Activated T-cell treated with anti-CD3 and anti-CD28 coated beads for 1 hour (primary cell): ENCODE results near the gene TMEM223.
"Not testable (repeated sequence)": the region's sequence is repeated elsewhere in the genome, so short reads cannot be mapped to it uniquely, and the experiment has no call there.

Source experiments
- DNase-seq: peaks from one replicate; pipeline ENCODE4 v3.0.0-alpha.2; 2020; ENCODE audit warnings: low read depth

Gene TMEM223

GRCh38 chr11:62752994-62753735 is 38.6 kb downstream of the TMEM223 start:
- DNase-seq, result no peak

GRCh38 chr11:62752177-62752785 is 39.5 kb downstream of the TMEM223 start:
- no peak for DNase-seq

- DNase-seq, result not testable (repeated sequence)
These were observed 41.9 kb downstream of the TMEM223 start for GRCh38 chr11:62749931-62750330.

- DNase-seq, result no peak
These were observed 44.2 kb downstream of the TMEM223 start for GRCh38 chr11:62747475-62748160.
